ENCODE measurements around the gene MAMSTR. TPM values are rescaled to one million over a fixed set of nuclear protein-coding genes. Genes with fewer than 3 reads are reported as not detected.
A peak's percentile ranks its signal among the peaks of the same experiment; 100 is the strongest.

The MAMSTR gene
- total and polyA plus RNA-seq, 2 donors (not counting 1 experiment from before 2014, with no cell fraction given): 0.84 to 0.99 TPM

- Histone ChIP-seq H3K27ac (ENCODE audit: insufficient read depth, low read length) (peak within 1 kb of the TSS; percentile 56), H3K9ac (ENCODE audit: insufficient read depth, low read length) (peak within 1 kb of the TSS; percentile 48)
- DNase-seq (ENCODE audit: low read depth in 2 of 2): peak; percentile 87 to 90
These were observed 27.4 kb upstream of the MAMSTR start, which contains the start of gene IZUMO1 for GRCh38 chr19:48746738-48747575. IZUMO1 (minus strand) TSS chr19:48746909; CDS start chr19:48745859, 1,050 bp downstream.

GRCh38 chr19:48746110-48746509 is 26.6 kb upstream of the MAMSTR start:
- no peaks in the 10 kb centered on the region for H3K36me3 ChIP-seq (ENCODE audit: control insufficient read depth, insufficient read depth, low read length)
- H3K4me1 ChIP-seq (ENCODE audit: control insufficient read depth, extremely low read depth, insufficient read depth, low read length): no peaks in the 10 kb centered on the region
- H3K9ac ChIP-seq (ENCODE audit: insufficient read depth, low read length): no peak overlapping the region
- H3K4me3 ChIP-seq (replicated peaks in 1 of 4; ENCODE audit: control extremely low read depth in 1 of 4, insufficient read depth in 1 of 4, low read depth in 3 of 4, low read length in 4 of 4): no peak overlapping the region
- DNase-seq (ENCODE audit: low read depth in 2 of 2): no peak
- TF ChIP-seq EZH2 (IDR thresholded peaks at IDR 0.05; ENCODE audit: low read length, missing control alignments) (no peak), CTCF (conservative IDR thresholded peaks at IDR 0.05 in 1 of 2, IDR thresholded peaks at IDR 0.05 in 1 of 2; ENCODE audit: low read depth in 1 of 2, low read length in 2 of 2) (no peak)
- no peaks in the 10 kb centered on the region for H4K20me1 ChIP-seq (ENCODE audit: control insufficient read depth, extremely low read depth, insufficient read depth, low read length)
- H2AFZ ChIP-seq (ENCODE audit: low read length): peak overlapping the region; percentile 20
- no peak overlapping the region for H3K4me2 ChIP-seq (ENCODE audit: extremely low read depth, insufficient read depth, low read length)
- H3K79me2 ChIP-seq (ENCODE audit: control insufficient read depth, insufficient read depth, low read length): no peaks in the 10 kb centered on the region
- no peaks in the 10 kb centered on the region for H3K9me3 ChIP-seq (ENCODE audit: control insufficient read depth, insufficient read depth, low read depth, low read length)
- peaks cover 8% of the 10 kb centered on the region for H3K27me3 ChIP-seq (ENCODE audit: control insufficient read depth, insufficient read depth, low read length)
- no peak overlapping the region for H3K27ac ChIP-seq (ENCODE audit: insufficient read depth, low read length)

More at GRCh38 chr19:48746738-48747575, 27.4 kb upstream of the MAMSTR start, which contains the start of gene IZUMO1:
- Histone ChIP-seq H3K27me3 (ENCODE audit: control insufficient read depth, insufficient read depth, low read length) (peaks cover 12% of the 10 kb centered on the region), H3K4me2 (ENCODE audit: extremely low read depth, insufficient read depth, low read length) (peak within 1 kb of the TSS; percentile 69), H4K20me1 (ENCODE audit: control insufficient read depth, extremely low read depth, insufficient read depth, low read length) (no peaks in the 10 kb centered on the region), H3K4me1 (ENCODE audit: control insufficient read depth, extremely low read depth, insufficient read depth, low read length) (no peaks in the 10 kb centered on the region), H3K36me3 (ENCODE audit: control insufficient read depth, insufficient read depth, low read length) (no peaks in the 10 kb centered on the region), H3K79me2 (ENCODE audit: control insufficient read depth, insufficient read depth, low read length) (no peaks in the 10 kb centered on the region), H2AFZ (ENCODE audit: low read length) (peak within 1 kb of the TSS; percentile 83), H3K9me3 (ENCODE audit: control insufficient read depth, insufficient read depth, low read depth, low read length) (no peaks in the 10 kb centered on the region), H3K4me3 (replicated peaks in 1 of 4; ENCODE audit: control extremely low read depth in 1 of 4, insufficient read depth in 1 of 4, low read depth in 3 of 4, low read length in 4 of 4) (peak within 1 kb of the TSS; percentile 14 to 70 (median 50))
- no peak for TF ChIP-seq EZH2 (IDR thresholded peaks at IDR 0.05; ENCODE audit: low read length, missing control alignments)
- no peak for TF ChIP-seq CTCF (conservative IDR thresholded peaks at IDR 0.05 in 1 of 2, IDR thresholded peaks at IDR 0.05 in 1 of 2; ENCODE audit: low read depth in 1 of 2, low read length in 2 of 2)

GRCh38 chr19:48745208-48745995 is 25.9 kb upstream of the MAMSTR start:
- H3K79me2 ChIP-seq (ENCODE audit: control insufficient read depth, insufficient read depth, low read length): no peaks in the 10 kb centered on the region
- H3K4me1 ChIP-seq (ENCODE audit: control insufficient read depth, extremely low read depth, insufficient read depth, low read length): no peaks in the 10 kb centered on the region
- peaks cover 4% of the 10 kb centered on the region for H3K27me3 ChIP-seq (ENCODE audit: control insufficient read depth, insufficient read depth, low read length)
- no peaks in the 10 kb centered on the region for H3K9me3 ChIP-seq (ENCODE audit: control insufficient read depth, insufficient read depth, low read depth, low read length)
- TF ChIP-seq EZH2 (IDR thresholded peaks at IDR 0.05; ENCODE audit: low read length, missing control alignments): no peak
- TF ChIP-seq CTCF (conservative IDR thresholded peaks at IDR 0.05 in 1 of 2, IDR thresholded peaks at IDR 0.05 in 1 of 2; ENCODE audit: low read depth in 1 of 2, low read length in 2 of 2): no peak
- no peak overlapping the region for H3K9ac ChIP-seq (ENCODE audit: insufficient read depth, low read length)
- no peak overlapping the region for H2AFZ ChIP-seq (ENCODE audit: low read length)
- H4K20me1 ChIP-seq (ENCODE audit: control insufficient read depth, extremely low read depth, insufficient read depth, low read length): no peaks in the 10 kb centered on the region
- no peak overlapping the region for H3K4me3 ChIP-seq (replicated peaks in 1 of 4; ENCODE audit: control extremely low read depth in 1 of 4, insufficient read depth in 1 of 4, low read depth in 3 of 4, low read length in 4 of 4)
- no peaks in the 10 kb centered on the region for H3K36me3 ChIP-seq (ENCODE audit: control insufficient read depth, insufficient read depth, low read length)
- no peak overlapping the region for H3K27ac ChIP-seq (ENCODE audit: insufficient read depth, low read length)
- peak; percentile 52 to 56 for DNase-seq (ENCODE audit: low read depth in 2 of 2)
- no peak overlapping the region for H3K4me2 ChIP-seq (ENCODE audit: extremely low read depth, insufficient read depth, low read length)

Data from fibroblast of lung (primary cell).